ENCODE results near the gene NNAT.

The NNAT gene

DNA sequence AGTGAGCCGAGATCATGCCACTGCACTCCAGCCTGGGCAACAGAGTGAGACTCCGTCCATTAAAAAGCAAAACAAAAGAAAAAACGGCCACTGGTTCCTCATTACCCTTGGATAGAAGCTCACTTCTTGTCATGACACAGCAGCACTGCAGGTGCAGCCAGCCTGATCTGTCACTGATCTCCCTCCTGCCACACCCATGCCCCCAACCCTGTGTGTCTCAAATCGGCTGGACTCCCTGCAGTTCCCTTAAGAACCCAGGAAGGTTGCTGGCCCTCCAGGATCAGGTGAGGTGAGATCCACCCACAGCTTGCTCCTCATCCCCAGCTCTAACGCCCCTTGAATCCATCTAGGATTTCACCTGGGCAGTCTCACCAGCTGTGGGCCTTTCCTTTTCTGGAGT is 26.3 kb upstream of the NNAT start:
- no peaks in the 10 kb centered on the region for H3K27me3 ChIP-seq (replicated peaks; ENCODE audit: control insufficient read depth, insufficient read depth, low read length)
- no peaks in the 10 kb centered on the region for H3K36me3 ChIP-seq (ENCODE audit: control insufficient read depth, insufficient read depth, low read length)
- no peak overlapping the region for H3K4me3 ChIP-seq (replicated peaks; ENCODE audit: low read depth, low read length)
- no peak for DNase-seq (ENCODE audit: extremely low read depth, insufficient read length)
- TF ChIP-seq, protein P1, sequence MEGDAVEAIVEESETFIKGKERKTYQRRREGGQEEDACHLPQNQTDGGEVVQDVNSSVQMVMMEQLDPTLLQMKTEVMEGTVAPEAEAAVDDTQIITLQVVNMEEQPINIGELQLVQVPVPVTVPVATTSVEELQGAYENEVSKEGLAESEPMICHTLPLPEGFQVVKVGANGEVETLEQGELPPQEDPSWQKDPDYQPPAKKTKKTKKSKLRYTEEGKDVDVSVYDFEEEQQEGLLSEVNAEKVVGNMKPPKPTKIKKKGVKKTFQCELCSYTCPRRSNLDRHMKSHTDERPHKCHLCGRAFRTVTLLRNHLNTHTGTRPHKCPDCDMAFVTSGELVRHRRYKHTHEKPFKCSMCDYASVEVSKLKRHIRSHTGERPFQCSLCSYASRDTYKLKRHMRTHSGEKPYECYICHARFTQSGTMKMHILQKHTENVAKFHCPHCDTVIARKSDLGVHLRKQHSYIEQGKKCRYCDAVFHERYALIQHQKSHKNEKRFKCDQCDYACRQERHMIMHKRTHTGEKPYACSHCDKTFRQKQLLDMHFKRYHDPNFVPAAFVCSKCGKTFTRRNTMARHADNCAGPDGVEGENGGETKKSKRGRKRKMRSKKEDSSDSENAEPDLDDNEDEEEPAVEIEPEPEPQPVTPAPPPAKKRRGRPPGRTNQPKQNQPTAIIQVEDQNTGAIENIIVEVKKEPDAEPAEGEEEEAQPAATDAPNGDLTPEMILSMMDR (IDR thresholded peaks at IDR 0.05; ENCODE audit: insufficient read depth, low read length, poor library complexity, severe bottlenecking), result no peak

- no peaks in the 10 kb centered on the region for H3K27me3 ChIP-seq (replicated peaks; ENCODE audit: control insufficient read depth, insufficient read depth, low read length)
- DNase-seq (ENCODE audit: extremely low read depth, insufficient read length), result no peak
- peaks cover 2% of the 10 kb centered on the region for H3K36me3 ChIP-seq (ENCODE audit: control insufficient read depth, insufficient read depth, low read length)
- no peak overlapping the region for H3K4me3 ChIP-seq (replicated peaks; ENCODE audit: low read depth, low read length)
- TF ChIP-seq, protein P1 (IDR thresholded peaks at IDR 0.05; ENCODE audit: insufficient read depth, low read length, poor library complexity, severe bottlenecking), result no peak
Measured at GRCh38 chr20:37498066-37498665, 22.9 kb upstream of the NNAT start.

DNA sequence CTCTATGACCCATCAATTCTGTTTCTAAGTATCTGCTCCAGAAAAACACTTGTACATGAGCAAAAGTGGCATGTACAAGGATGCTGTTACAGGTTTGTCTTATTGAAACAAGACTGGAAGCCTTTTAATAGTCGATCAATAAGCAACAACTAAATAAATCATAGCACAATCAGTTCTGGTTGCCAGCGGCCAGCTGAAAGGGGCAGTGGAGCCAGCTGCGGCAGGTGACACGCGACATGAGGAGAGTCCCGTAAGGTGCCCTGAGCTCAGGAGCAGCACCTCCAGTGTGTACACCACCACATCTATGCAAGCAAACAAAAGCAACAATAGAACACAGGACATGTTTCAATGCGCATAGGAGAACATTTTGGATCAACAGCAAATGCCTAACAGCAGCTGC is 20.7 kb upstream of the NNAT start:
- DNase-seq (ENCODE audit: extremely low read depth, insufficient read length), result no peak
- TF ChIP-seq, protein P1 (IDR thresholded peaks at IDR 0.05; ENCODE audit: insufficient read depth, low read length, poor library complexity, severe bottlenecking), result no peak
- Histone ChIP-seq H3K36me3 (ENCODE audit: control insufficient read depth, insufficient read depth, low read length) (peaks cover 2% of the 10 kb centered on the region), H3K4me3 (replicated peaks; ENCODE audit: low read depth, low read length) (no peak overlapping the region), H3K27me3 (replicated peaks; ENCODE audit: control insufficient read depth, insufficient read depth, low read length) (no peaks in the 10 kb centered on the region)

- Histone ChIP-seq H3K4me3 (replicated peaks; ENCODE audit: low read depth, low read length) (no peak overlapping the region), H3K36me3 (ENCODE audit: control insufficient read depth, insufficient read depth, low read length) (peaks cover 2% of the 10 kb centered on the region), H3K27me3 (replicated peaks; ENCODE audit: control insufficient read depth, insufficient read depth, low read length) (no peaks in the 10 kb centered on the region)
- DNase-seq (ENCODE audit: extremely low read depth, insufficient read length), result no peak
- TF ChIP-seq, protein P1 (IDR thresholded peaks at IDR 0.05; ENCODE audit: insufficient read depth, low read length, poor library complexity, severe bottlenecking), result no peak
Measured at GRCh38 chr20:37501940-37502339, 19.1 kb upstream of the NNAT start.

- H3K4me3 ChIP-seq (replicated peaks; ENCODE audit: low read depth, low read length), result no peak overlapping the region
- H3K27me3 ChIP-seq (replicated peaks; ENCODE audit: control insufficient read depth, insufficient read depth, low read length), result no peaks in the 10 kb centered on the region
- no peak for DNase-seq (ENCODE audit: extremely low read depth, insufficient read length)
- TF ChIP-seq, protein P1 (IDR thresholded peaks at IDR 0.05; ENCODE audit: insufficient read depth, low read length, poor library complexity, severe bottlenecking), result no peak
- H3K36me3 ChIP-seq (ENCODE audit: control insufficient read depth, insufficient read depth, low read length), result peaks cover 2% of the 10 kb centered on the region
Measured at GRCh38 chr20:37502654-37503053, 18.4 kb upstream of the NNAT start.
